ENCODE results near the gene GUF1.

The GUF1 gene

DNA sequence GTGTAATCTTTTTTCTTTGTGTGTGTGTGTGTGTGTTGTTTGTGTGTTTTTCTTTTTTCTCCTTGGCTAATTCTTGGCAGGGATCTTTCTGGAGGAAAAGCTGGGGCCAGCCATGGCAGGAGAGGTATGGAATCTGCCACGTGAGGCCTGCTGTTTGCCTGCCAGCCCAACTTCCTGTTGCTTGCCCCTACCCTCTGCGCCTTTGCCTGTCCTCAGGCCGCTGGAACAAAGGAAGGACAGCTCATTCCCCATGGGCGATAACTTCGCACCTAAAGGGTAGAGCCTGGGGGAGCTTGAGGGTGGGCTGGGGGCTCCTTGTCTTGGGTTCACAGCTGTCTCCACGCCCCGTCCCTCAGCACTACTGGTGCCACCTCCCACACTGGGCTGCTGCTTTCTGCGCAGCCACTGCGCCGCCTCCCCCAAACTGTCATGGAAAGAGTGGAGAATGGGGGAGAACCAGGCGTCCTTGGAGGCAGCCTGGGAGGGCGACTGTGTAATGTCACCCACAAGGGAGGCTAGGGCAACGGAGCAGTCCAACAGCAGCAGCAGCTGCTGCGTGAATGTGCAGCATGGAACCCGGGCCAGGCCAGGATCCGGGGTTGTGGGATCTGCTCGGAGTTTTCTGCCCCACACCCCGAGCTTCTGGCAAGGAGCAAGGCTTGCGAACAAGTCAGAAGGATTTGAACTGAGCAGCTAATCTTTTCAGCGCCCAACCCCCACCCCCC, 14.5 kb upstream of the GUF1 start:
- in situ Hi-C loops (cut with MboI; ENCODE audit: low pct_unique_long_range_greater_than_20kb, low sequenced_read_pairs, unreplicated experiment), result no loop called here
- TF ChIP-seq, protein P1, sequence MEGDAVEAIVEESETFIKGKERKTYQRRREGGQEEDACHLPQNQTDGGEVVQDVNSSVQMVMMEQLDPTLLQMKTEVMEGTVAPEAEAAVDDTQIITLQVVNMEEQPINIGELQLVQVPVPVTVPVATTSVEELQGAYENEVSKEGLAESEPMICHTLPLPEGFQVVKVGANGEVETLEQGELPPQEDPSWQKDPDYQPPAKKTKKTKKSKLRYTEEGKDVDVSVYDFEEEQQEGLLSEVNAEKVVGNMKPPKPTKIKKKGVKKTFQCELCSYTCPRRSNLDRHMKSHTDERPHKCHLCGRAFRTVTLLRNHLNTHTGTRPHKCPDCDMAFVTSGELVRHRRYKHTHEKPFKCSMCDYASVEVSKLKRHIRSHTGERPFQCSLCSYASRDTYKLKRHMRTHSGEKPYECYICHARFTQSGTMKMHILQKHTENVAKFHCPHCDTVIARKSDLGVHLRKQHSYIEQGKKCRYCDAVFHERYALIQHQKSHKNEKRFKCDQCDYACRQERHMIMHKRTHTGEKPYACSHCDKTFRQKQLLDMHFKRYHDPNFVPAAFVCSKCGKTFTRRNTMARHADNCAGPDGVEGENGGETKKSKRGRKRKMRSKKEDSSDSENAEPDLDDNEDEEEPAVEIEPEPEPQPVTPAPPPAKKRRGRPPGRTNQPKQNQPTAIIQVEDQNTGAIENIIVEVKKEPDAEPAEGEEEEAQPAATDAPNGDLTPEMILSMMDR (IDR thresholded peaks at IDR 0.05; ENCODE audit: extremely low read depth, insufficient read depth, missing control alignments), result no peak
- DNase-seq (ENCODE audit: low spot score), result no peak

- in situ Hi-C loops (cut with MboI; ENCODE audit: low pct_unique_long_range_greater_than_20kb, low sequenced_read_pairs, unreplicated experiment), result no loop called here
- TF ChIP-seq, protein P1 (IDR thresholded peaks at IDR 0.05; ENCODE audit: extremely low read depth, insufficient read depth, missing control alignments), result no peak
Measured at GRCh38 chr4:44668526-44668925, 9.7 kb upstream of the GUF1 start.

GRCh38 chr4:44670506-44671199, 7.6 kb upstream of the GUF1 start:
- in situ Hi-C loops (cut with MboI; ENCODE audit: low pct_unique_long_range_greater_than_20kb, low sequenced_read_pairs, unreplicated experiment), result no loop called here
- no peak for DNase-seq (ENCODE audit: low spot score)
- TF ChIP-seq, protein P1 (IDR thresholded peaks at IDR 0.05; ENCODE audit: extremely low read depth, insufficient read depth, missing control alignments), result no peak

More at GRCh38 chr4:44668526-44668925, 9.7 kb upstream of the GUF1 start:
- no peak for DNase-seq (ENCODE audit: low spot score)

DNA sequence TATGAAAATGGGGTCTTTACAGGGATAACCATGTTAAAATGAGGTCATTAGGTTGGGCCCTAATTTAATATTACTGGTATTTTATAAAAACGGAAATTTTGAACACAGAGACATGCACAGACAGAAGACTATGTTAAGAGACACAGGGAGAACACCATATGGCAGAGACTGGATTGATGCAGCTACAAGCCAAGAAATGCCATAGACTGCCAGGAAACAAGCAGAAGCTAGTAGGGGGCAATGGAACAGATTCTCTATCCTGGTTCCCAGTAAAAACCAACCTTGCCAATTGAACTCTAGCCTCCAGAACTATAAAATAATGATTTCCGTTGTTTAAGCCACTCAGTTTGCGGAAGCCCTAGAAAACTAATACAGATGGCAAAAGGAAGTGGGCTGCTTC, 6.6 kb upstream of the GUF1 start:
- TF ChIP-seq, protein P1 (IDR thresholded peaks at IDR 0.05; ENCODE audit: extremely low read depth, insufficient read depth, missing control alignments), result no peak
- in situ Hi-C loops (cut with MboI; ENCODE audit: low pct_unique_long_range_greater_than_20kb, low sequenced_read_pairs, unreplicated experiment), result no loop called here
- DNase-seq (ENCODE audit: low spot score), result no peak

DNA sequence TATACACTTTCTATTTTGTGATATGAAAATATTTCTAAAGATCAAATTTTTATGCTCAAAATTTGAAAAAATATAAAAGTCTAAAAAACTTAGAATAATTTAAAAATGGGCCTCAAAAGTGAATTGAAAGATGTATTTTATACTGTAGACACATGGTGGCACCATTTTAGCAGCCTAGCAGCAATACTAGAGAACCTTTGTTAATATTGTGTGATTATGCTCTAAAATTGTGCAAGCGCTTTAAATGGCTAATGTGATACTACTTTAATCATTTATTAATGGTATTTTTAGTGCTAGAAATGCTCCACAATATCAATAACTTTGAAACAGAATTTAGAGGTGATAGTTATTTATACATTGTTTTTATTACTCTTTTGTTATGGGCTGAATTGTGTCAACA, 3.7 kb upstream of the GUF1 start:
- in situ Hi-C loops (cut with MboI; ENCODE audit: low pct_unique_long_range_greater_than_20kb, low sequenced_read_pairs, unreplicated experiment), result no loop called here
- no peak for DNase-seq (ENCODE audit: low spot score)
- TF ChIP-seq, protein P1 (IDR thresholded peaks at IDR 0.05; ENCODE audit: extremely low read depth, insufficient read depth, missing control alignments), result peak; percentile 21

- TF ChIP-seq, protein P1 (IDR thresholded peaks at IDR 0.05; ENCODE audit: extremely low read depth, insufficient read depth, missing control alignments), result no peak
- in situ Hi-C loops (cut with MboI; ENCODE audit: low pct_unique_long_range_greater_than_20kb, low sequenced_read_pairs, unreplicated experiment), result no loop called here
- no peak for DNase-seq (ENCODE audit: low spot score)
Measured at GRCh38 chr4:44675366-44675765, 2.9 kb upstream of the GUF1 start.
